Dedifferentiated amniotic fluid mesenchymal stem cell (primary cell): ENCODE measurements around the gene LAMA4.

Experiments
- DNase-seq: peaks from one replicate; pipeline ENCODE4 v3.0.0-alpha.2; 2016; ENCODE audit errors: extremely low spot score

LAMA4 gene

GRCh38 chr6:112100561-112100960 lies 153.8 kb downstream of the LAMA4 start:
- no peak for DNase-seq

GRCh38 chr6:112096901-112097300 lies 157.5 kb downstream of the LAMA4 start:
- no peak for DNase-seq

GRCh38 chr6:112087916-112088315 lies 166.5 kb downstream of the LAMA4 start:
- DNase-seq, result peak; percentile 19

- peak; percentile 98 for DNase-seq
These were observed 167.0 kb downstream of the LAMA4 start, which contains the start of the genes FAM229B and TUBE1 for GRCh38 chr6:112087136-112087911. TSS of gene FAM229B (plus strand) at chr6:112087591. CDS start at chr6:112099284, 11,693 bp downstream. TSS of gene TUBE1 (minus strand) at chr6:112087482. CDS start at chr6:112087434, 48 bp downstream.

GRCh38 chr6:112086744-112087135 lies 167.6 kb downstream of the LAMA4 start:
- peak; percentile 63 for DNase-seq

DNA sequence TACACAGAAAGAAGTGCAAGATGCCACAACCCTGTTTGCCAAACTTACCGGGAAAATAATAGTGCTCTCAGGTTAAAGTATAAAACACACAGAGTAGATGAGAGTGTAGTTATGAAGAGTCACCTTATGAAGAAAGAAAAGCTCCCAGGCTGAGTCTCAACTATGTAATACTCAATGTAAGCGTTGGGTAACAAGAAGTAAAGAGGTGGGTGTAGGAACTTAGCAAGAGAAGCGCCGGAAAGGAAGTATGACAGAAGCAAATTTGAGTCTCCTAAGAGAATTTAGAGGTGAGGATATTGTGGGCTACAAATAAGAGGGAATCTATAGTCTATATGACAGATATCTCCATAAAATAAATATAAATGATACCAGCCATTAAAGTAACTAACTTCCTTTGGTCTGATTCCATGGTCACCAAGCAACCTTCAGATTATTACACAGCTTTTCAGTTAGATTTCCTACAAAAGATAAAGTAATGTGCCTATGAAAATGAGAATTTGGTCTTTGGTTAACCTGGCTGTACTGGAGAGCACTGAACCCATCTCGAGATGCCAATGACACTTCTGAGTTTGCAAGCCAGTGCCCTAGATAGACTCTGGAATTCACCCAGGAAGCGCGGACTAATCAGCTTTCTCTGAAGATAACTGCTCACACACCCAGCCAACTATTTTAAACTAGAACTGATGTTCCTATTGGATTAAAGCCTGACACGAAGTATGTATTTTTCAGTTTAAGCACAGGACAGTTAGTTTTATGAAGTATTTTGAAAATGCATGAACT lies 168.9 kb downstream of the LAMA4 start:
- DNase-seq, result no peak

GRCh38 chr6:112081569-112081968 lies 172.8 kb downstream of the LAMA4 start:
- DNase-seq, result no peak

DNA sequence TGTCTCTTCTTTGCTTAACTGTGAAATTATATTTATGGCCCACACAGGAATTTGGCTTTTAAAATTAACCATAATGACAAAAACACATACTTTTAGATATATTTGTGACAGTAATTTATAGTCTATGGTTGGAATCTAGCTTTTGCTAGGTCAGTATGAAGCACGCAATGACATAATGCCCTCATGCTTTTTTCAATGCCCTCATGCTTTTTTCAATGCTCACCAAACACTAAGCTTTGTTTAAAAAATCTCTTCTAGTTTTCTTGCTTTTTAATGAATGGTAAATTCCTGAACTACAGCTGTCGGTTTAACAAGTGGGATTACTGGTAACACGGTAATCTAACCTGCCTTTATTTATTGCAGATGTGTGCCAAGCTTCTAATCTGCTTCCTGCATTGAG lies 187.8 kb downstream of the LAMA4 start:
- no peak for DNase-seq

GRCh38 chr6:112065426-112065986 lies 188.9 kb downstream of the LAMA4 start:
- DNase-seq, result no peak

DNA sequence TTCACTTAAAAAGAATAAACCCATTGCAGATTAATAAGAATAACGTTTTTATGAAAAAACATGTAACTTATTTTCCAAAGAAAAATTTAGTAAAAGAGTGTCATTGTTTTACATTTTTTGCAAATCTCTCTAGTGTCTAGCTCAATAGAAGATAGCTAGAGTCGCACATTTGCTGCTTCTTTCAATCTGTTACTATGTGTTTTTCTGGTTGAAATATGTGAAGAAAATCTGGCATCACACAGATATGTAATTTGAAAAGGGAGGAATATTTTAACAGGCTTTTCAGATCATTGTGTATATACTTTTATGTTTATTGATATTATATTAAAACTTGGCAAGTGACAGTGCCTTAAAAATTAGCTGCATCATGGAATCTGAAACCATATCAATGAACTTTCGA lies 191.4 kb downstream of the LAMA4 start:
- DNase-seq, result no peak

DNA sequence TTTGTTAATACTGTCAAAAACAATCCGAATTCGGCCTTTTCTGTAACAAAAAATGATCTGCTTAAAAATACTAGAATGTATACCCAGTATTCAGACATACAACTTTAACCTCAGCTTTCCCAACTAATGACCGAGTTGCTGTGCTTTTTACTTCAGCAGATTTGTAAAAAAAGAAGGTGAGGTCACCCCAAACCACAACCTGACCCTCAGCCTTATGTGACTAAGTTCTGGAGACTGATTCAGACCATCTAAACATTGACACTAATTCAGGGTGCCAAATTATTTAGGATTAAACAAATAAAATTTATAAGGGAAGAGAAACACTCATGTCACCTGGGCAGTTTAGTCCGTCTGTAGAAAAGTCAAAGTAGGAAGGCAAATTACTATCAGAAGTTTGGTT lies 192.8 kb downstream of the LAMA4 start:
- DNase-seq, result no peak
